Smooth muscle cell (in vitro differentiated cells): ENCODE measurements around the gene PNPLA8. TPM values are rescaled to one million over a fixed set of nuclear protein-coding genes. Genes with fewer than 3 reads are reported as not detected.
A peak's percentile ranks its signal among the peaks of the same experiment; 100 is the strongest.

Experiments used
- DNase-seq: peaks from one replicate; lab custom pipeline; 2025; ENCODE audit not compliant: unreplicated experiment; lab: John Stamatoyannopoulos, UW
- H2AFZ ChIP-seq: fragments of 200-600 bp; sonication (generic); 2 replicates; pipeline ENCODE4 v1.6.0; 2016; ENCODE audit warnings: antibody characterized with exemption, low read depth, mild to moderate bottlenecking
- H3F3A ChIP-seq: fragments of 200-600 bp; sonication (generic); 2 replicates; pipeline ENCODE4 v1.6.0; 2017; ENCODE audit warnings: antibody characterized with exemption, low read depth
- H3K27ac ChIP-seq: fragments of 200-600 bp; sonication (generic); 2 replicates; pipeline ENCODE4 v1.5.1; 2016; ENCODE audit warnings: low read depth, mild to moderate bottlenecking
- H3K27me3 ChIP-seq: fragments of 200-600 bp; sonication (generic); 2 replicates; pipeline ENCODE4 v1.6.1; 2016; ENCODE audit warnings: low read depth, mild to moderate bottlenecking
- H3K36me3 ChIP-seq: fragments of 200-600 bp; sonication (generic); 2 replicates; pipeline ENCODE4 v1.5.1; 2016; ENCODE audit warnings: low read depth
- H3K4me1 ChIP-seq: fragments of 200-600 bp; sonication (generic); 2 replicates; pipeline ENCODE4 v1.5.1; 2016; ENCODE audit warnings: low read depth
- H3K4me2 ChIP-seq: fragments of 200-600 bp; sonication (generic); 2 replicates; pipeline ENCODE4 v1.6.0; 2016; ENCODE audit warnings: mild to moderate bottlenecking
- H3K4me3 ChIP-seq: fragments of 200-600 bp; sonication (generic); 2 replicates; pipeline ENCODE4 v1.5.1; 2016; ENCODE audit warnings: mild to moderate bottlenecking
- H3K79me2 ChIP-seq: fragments of 200-600 bp; sonication (generic); 2 replicates; pipeline ENCODE4 v1.6.0; 2016; ENCODE audit warnings: low read depth, mild to moderate bottlenecking
- H3K9ac ChIP-seq: fragments of 200-600 bp; sonication (generic); 2 replicates; pipeline ENCODE4 v1.6.0; 2016; ENCODE audit warnings: low read depth
- H3K9me3 ChIP-seq: fragments of 200-600 bp; sonication (generic); replicated peaks from 2 replicates; pipeline ENCODE4 v1.5.1; 2016; ENCODE audit warnings: low read depth
- H4K20me1 ChIP-seq: fragments of 200-600 bp; sonication (generic); 2 replicates; pipeline ENCODE4 v1.6.0; 2016; ENCODE audit warnings: low read depth
- WGBS: methylation state at CpG from one replicate; pipeline ENCODE4 v1.1.7; 2016; ENCODE audit warnings: low lambda C conversion rate; 5-methylcytosine and 5-hydroxymethylcytosine counted together
- polyA plus RNA-seq: library from polyadenylated mRNA; unstranded; fragments of >200 nt; fragmentation: Nextera tagmentation; extraction: Ambion mirVana; gene quantifications from 2 replicates; pipeline ENCODE4 v1.2.1, GENCODE V29; 2016
- total RNA-seq: library from RNA; depleted of rRNA; stranded (reverse); fragments of >200 nt; gene quantifications from 2 replicates; pipeline ENCODE4 v1.2.3, GENCODE V29; 2014
- TF ChIP-seq, protein P1 (sequence below): fragments of 200-600 bp; sonication (generic); IDR thresholded peaks from 2 replicates; pipeline ENCODE4 v1.5.1; 2017; ENCODE audit warnings: borderline replicate concordance, mild to moderate bottlenecking, antibody characterized with exemption; ENCODE audit not compliant: insufficient read depth, poor library complexity, severe bottlenecking

PNPLA8 gene
- total and polyA plus RNA-seq, 2 experiments from 2014 or later, result 18.6 to 52.5 TPM

DNA sequence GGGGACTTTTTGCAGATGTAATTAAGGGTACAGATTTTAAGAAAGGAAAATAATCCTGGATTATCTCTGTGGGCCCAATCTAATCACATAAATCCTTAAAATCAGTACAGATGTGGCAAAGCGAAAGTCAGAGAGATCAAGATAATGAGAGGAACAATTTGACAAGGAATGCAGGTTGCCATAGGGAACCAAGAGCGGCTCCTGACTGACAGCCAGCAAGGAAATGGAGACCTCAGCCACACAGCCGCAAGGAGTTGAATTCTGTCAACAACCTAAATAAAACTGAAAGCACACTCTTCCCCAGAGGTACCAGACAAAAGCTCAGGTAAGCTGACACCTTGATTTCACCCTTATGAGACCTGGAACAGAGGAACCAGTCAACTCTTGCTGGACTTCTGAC, 3.4 kb upstream of the PNPLA8 start:
- H3K27me3 ChIP-seq, result no peaks in the 10 kb centered on the region
- peaks cover 7% of the 10 kb centered on the region for H3K4me1 ChIP-seq
- peaks cover 6% of the 10 kb centered on the region for H3K79me2 ChIP-seq
- no peaks in the 10 kb centered on the region for H3K36me3 ChIP-seq
- H3K4me2 ChIP-seq, result no peak overlapping the region
- no peak overlapping the region for H2AFZ ChIP-seq
- DNase-seq, result no peak
- H3K27ac ChIP-seq, result no peak overlapping the region
- H4K20me1 ChIP-seq, result peaks cover 8% of the 10 kb centered on the region
- peaks cover 14% of the 10 kb centered on the region for H3F3A ChIP-seq
- no peak overlapping the region for H3K4me3 ChIP-seq
- 62% methylated on average over 3 of the region's 3 CpGs for WGBS
- H3K9me3 ChIP-seq, result no peaks in the 10 kb centered on the region
- H3K9ac ChIP-seq, result no peak overlapping the region
- TF ChIP-seq, protein P1, sequence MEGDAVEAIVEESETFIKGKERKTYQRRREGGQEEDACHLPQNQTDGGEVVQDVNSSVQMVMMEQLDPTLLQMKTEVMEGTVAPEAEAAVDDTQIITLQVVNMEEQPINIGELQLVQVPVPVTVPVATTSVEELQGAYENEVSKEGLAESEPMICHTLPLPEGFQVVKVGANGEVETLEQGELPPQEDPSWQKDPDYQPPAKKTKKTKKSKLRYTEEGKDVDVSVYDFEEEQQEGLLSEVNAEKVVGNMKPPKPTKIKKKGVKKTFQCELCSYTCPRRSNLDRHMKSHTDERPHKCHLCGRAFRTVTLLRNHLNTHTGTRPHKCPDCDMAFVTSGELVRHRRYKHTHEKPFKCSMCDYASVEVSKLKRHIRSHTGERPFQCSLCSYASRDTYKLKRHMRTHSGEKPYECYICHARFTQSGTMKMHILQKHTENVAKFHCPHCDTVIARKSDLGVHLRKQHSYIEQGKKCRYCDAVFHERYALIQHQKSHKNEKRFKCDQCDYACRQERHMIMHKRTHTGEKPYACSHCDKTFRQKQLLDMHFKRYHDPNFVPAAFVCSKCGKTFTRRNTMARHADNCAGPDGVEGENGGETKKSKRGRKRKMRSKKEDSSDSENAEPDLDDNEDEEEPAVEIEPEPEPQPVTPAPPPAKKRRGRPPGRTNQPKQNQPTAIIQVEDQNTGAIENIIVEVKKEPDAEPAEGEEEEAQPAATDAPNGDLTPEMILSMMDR, result no peak

DNA sequence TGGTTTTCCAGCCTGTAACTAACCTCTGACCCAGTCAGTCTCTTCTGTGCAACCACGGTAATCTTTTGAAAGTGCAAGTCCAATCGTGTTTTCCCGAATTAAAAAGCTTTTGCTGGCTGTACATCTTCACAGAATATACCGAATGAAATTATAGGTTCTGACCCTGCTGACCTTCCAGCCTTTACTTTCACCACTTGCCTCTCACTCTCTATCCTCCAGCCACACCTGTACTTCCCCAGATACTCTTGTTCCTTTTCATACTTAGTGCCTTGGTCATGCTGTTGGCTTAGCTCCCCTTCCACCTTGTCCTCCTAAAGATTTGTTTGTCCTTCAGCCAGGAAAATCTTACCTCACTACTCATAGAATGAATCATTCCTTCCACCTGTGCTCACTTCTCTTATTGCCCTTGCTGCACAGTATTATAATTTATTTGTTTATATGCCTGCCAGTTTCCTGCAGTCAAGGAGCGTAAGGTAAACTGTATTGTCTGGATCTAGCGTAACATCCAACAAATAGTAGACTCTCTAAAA, 2.3 kb upstream of the PNPLA8 start:
- Histone ChIP-seq H3K79me2 (peaks cover 17% of the 10 kb centered on the region), H3K4me1 (peaks cover 15% of the 10 kb centered on the region), H3K4me3 (no peak overlapping the region), H2AFZ (no peak overlapping the region), H3K27me3 (no peaks in the 10 kb centered on the region), H3K9me3 (no peaks in the 10 kb centered on the region), H3K9ac (no peak overlapping the region), H3K27ac (peak overlapping the region; percentile 98), H3F3A (peaks cover 14% of the 10 kb centered on the region), H4K20me1 (peaks cover 19% of the 10 kb centered on the region), H3K4me2 (no peak overlapping the region), H3K36me3 (no peaks in the 10 kb centered on the region)
- 92% methylated on average over 6 of the region's 6 CpGs for WGBS
- DNase-seq, result no peak
- TF ChIP-seq, protein P1, result no peak

DNA sequence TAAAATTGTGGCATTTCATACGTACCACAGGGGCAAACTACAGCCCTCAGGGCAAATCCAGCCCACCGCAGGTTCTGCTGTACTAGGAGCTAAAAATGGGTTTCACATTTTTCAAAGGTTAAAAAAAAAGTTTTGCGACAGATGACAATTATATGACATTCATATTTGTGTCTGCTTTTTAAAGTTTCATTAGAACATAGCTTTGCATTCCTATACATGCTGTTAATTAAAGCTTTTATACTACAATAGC, 758 bp upstream of the PNPLA8 start:
- H3K4me1 ChIP-seq, result peaks cover 15% of the 10 kb centered on the region
- peaks cover 34% of the 10 kb centered on the region for H4K20me1 ChIP-seq
- peaks cover 33% of the 10 kb centered on the region for H3K79me2 ChIP-seq
- H3K4me3 ChIP-seq, result peak overlapping the region; percentile 59
- 10% methylated on average over 3 of the region's 3 CpGs for WGBS
- H2AFZ ChIP-seq, result peak overlapping the region; percentile 80
- H3K27ac ChIP-seq, result peak overlapping the region; percentile 98
- no peaks in the 10 kb centered on the region for H3K9me3 ChIP-seq
- H3K9ac ChIP-seq, result peak overlapping the region; percentile 95
- peak overlapping the region; percentile 86 for H3K4me2 ChIP-seq
- H3K36me3 ChIP-seq, result no peaks in the 10 kb centered on the region
- H3K27me3 ChIP-seq, result no peaks in the 10 kb centered on the region
- peaks cover 14% of the 10 kb centered on the region for H3F3A ChIP-seq
- TF ChIP-seq, protein P1, result no peak
- no peak for DNase-seq

DNA sequence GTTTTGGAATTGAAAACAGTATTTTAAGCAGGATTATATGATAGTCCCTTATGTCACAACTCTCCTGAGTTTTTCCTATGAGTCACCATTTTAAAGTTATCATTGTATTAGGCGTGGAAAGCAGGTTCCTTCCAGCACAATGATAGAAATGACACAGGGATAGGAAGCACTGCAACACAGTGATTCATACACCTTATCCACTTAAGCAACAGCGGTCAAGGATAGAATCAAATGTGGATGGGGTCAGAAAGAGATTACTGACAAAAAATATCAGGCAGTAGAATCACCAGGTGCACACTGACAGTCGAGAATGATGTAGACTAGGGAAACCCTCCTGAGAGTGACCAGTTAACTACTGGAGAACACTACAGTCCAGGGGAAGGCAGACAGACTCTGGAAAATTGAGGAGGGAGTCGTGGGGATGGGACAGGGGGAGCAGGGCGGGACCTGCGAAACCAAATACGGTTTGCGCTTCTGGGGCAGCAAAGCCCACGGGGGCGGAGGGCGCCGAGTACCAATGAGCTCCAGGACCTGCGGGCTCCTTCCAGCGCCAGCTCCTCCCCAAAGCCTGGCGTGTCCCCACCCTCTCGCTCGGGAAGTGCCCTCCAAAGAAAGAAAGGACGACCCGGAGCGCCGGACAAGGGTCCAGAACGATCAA, 479 bp downstream of the PNPLA8 start:
- TF ChIP-seq, protein P1, result no peak
- Histone ChIP-seq H3K9me3 (no peaks in the 10 kb centered on the region), H3K4me2 (peak overlapping the region; percentile 88), H3K27me3 (no peaks in the 10 kb centered on the region), H3K36me3 (no peaks in the 10 kb centered on the region), H3K9ac (peak overlapping the region; percentile 95), H4K20me1 (peaks cover 47% of the 10 kb centered on the region), H3K79me2 (peaks cover 44% of the 10 kb centered on the region), H3K27ac (peak overlapping the region; percentile 98), H3K4me3 (peak overlapping the region; percentile 59), H3F3A (peaks cover 14% of the 10 kb centered on the region), H3K4me1 (peaks cover 15% of the 10 kb centered on the region), H2AFZ (peak overlapping the region; percentile 8)
- under 1% methylated on average over 17 of the region's 22 CpGs for WGBS
- no peak for DNase-seq
